SK-N-SH (cell line): ENCODE data around the gene PLD1. TPM values are rescaled to one million over a fixed set of nuclear protein-coding genes. Genes with fewer than 3 reads are reported as not detected.

ENCODE experiments used
- CTCF ChIA-PET: fragments of 300-600, 350-600 bp; formaldehyde crosslinking; extraction: SDS; loops from one replicate; lab custom pipeline; 2021; lab: Yijun Ruan, JAX
- POLR2A ChIA-PET: fragments of 350-600 bp; sonication (Branson Sonifier 250); formaldehyde crosslinking; extraction: SDS; loops from one replicate; lab custom pipeline; 2020; ENCODE audit warnings: antibody characterized with exemption, inconsistent platforms; lab: Yijun Ruan, JAX
- DNase-seq: peaks from one replicate; pipeline ENCODE4 v3.0.0; 2012
- H2AFZ ChIP-seq: fragments of 200-600 bp; sonication (generic); 2 replicates; pipeline ENCODE4 v1.8.1; 2016; ENCODE audit warnings: antibody characterized with exemption, mild to moderate bottlenecking, low read depth
- H3F3A ChIP-seq: fragments of 200-600 bp; sonication (generic); replicated peaks from 2 replicates; pipeline ENCODE3; 2016; ENCODE audit warnings: antibody characterized with exemption, mild to moderate bottlenecking; ENCODE audit not compliant: insufficient read depth
- H3K27ac ChIP-seq, 2 experiments: fragments of 200-500 bp in 1 of 2; fragments of 200-600 bp in 1 of 2; sonication (Bioruptor generic) in 1 of 2; sonication (generic), shearing (Covaris generic) in 1 of 2; 2 replicates each; pipeline versions ENCODE4 v1.5.1 to v1.6.1; 2014 to 2016; ENCODE audit warnings: low read depth in 2 of 2, inconsistent platforms in 1 of 2, low read length in 1 of 2, mild to moderate bottlenecking in 1 of 2, mixed read lengths in 1 of 2
- H3K27me3 ChIP-seq: fragments of 200-600 bp; sonication (generic), shearing (Covaris generic); 2 replicates; pipeline ENCODE4 v1.6.1; 2016; ENCODE audit warnings: mixed run types; ENCODE audit not compliant: insufficient read depth
- H3K36me3 ChIP-seq, 2 experiments: fragments of 200-500 bp in 1 of 2; fragments of 200-600 bp in 1 of 2; sonication (Bioruptor generic) in 1 of 2; sonication (generic) in 1 of 2; replicated peaks in 1 of 2; 2 replicates each; pipeline versions ENCODE3 to v1.5.1; 2014 to 2016; ENCODE audit warnings: low read length in 1 of 2, mild to moderate bottlenecking in 1 of 2; ENCODE audit not compliant: insufficient read depth in 2 of 2, control insufficient read depth in 1 of 2
- H3K4me1 ChIP-seq, 2 experiments: fragments of 200-500 bp in 1 of 2; fragments of 200-600 bp in 1 of 2; sonication (Bioruptor generic) in 1 of 2; sonication (generic), shearing (Covaris generic) in 1 of 2; 2 replicates each; pipeline versions ENCODE4 v1.5.1 to v1.6.1; 2014 to 2016; ENCODE audit warnings: low read depth in 1 of 2, low read length in 1 of 2, mixed run types in 1 of 2; ENCODE audit not compliant: insufficient read depth in 2 of 2, control insufficient read depth in 1 of 2
- H3K4me2 ChIP-seq: fragments of 200-600 bp; sonication (generic), shearing (Covaris generic); 2 replicates; pipeline ENCODE4 v1.6.1; 2017; ENCODE audit warnings: mixed run types
- H3K4me3 ChIP-seq, 2 experiments: fragments of 200-500 bp in 1 of 2; fragments of 200-600 bp in 1 of 2; sonication (Bioruptor generic) in 1 of 2; sonication (generic), shearing (Covaris generic) in 1 of 2; 2 replicates each; pipeline versions ENCODE4 v1.5.1 to v1.8.1; 2014 to 2016; ENCODE audit warnings: low read depth in 2 of 2, inconsistent platforms in 1 of 2, low read length in 1 of 2, mild to moderate bottlenecking in 1 of 2, mixed read lengths in 1 of 2, moderate library complexity in 1 of 2
- H3K79me2 ChIP-seq: fragments of 200-600 bp; sonication (generic); 2 replicates; pipeline ENCODE4 v1.8.1; 2017; ENCODE audit warnings: mild to moderate bottlenecking; ENCODE audit not compliant: insufficient read depth
- H3K9ac ChIP-seq: fragments of 200-600 bp; sonication (generic); 2 replicates; pipeline ENCODE4 v1.6.1; 2017; ENCODE audit warnings: mixed run types
- H3K9me2 ChIP-seq: fragments of 200-600 bp; sonication (generic); 2 replicates; pipeline ENCODE4 v1.6.1; 2017; ENCODE audit warnings: mixed run types
- H3K9me3 ChIP-seq: fragments of 200-600 bp; sonication (generic); 2 replicates; pipeline ENCODE4 v1.6.1; 2017; ENCODE audit warnings: mixed run types, mild to moderate bottlenecking, moderate library complexity
- H4K20me1 ChIP-seq: fragments of 200-600 bp; sonication (generic); 2 replicates; pipeline ENCODE4 v1.6.1; 2017; ENCODE audit warnings: mild to moderate bottlenecking, mixed run types; ENCODE audit not compliant: insufficient read depth
- CHD2 ChIP-seq: fragments of 150-350 bp; IDR thresholded peaks from 2 replicates; pipeline ENCODE4 v1.6.1; 2018; ENCODE audit warnings: low read length; ENCODE audit not compliant: partially characterized antibody
- CTCF ChIP-seq: fragments of 200-600 bp; sonication (generic); IDR thresholded peaks from 2 replicates; pipeline ENCODE4 v1.6.1; 2017; ENCODE audit warnings: antibody characterized with exemption, mild to moderate bottlenecking, moderate library complexity
- FOSL2 ChIP-seq: IDR thresholded peaks from 2 replicates; pipeline ENCODE4 v1.4.0; 2012; ENCODE audit warnings: low read depth, mild to moderate bottlenecking, moderate library complexity, borderline replicate concordance
- GABPA ChIP-seq: IDR thresholded peaks from 2 replicates; pipeline ENCODE4 v1.4.0; 2012; ENCODE audit warnings: low read depth, mild to moderate bottlenecking
- IRF3 ChIP-seq: fragments of 150-350 bp; IDR thresholded peaks from 2 replicates; pipeline ENCODE4 v1.6.1; 2016; ENCODE audit warnings: mild to moderate bottlenecking, low read depth, low read length
- NRF1 ChIP-seq: IDR thresholded peaks from 2 replicates; pipeline ENCODE4 v1.6.1; 2012; ENCODE audit warnings: low read depth, mild to moderate bottlenecking, low read length
- PBX3 ChIP-seq: IDR thresholded peaks from 2 replicates; pipeline ENCODE4; 2012
- POLR2AphosphoS5 ChIP-seq: IDR thresholded peaks from 2 replicates; pipeline ENCODE4 v1.6.1; 2012; ENCODE audit warnings: low read depth, low read length
- RAD21 ChIP-seq: IDR thresholded peaks from 2 replicates; pipeline ENCODE4 v1.6.1; 2012; ENCODE audit warnings: mild to moderate bottlenecking, low read length
- RCOR1 ChIP-seq: fragments of 150-350 bp; IDR thresholded peaks from 2 replicates; pipeline ENCODE4 v1.6.1; 2017; ENCODE audit warnings: antibody characterized with exemption, low read length
- REST ChIP-seq: IDR thresholded peaks from 2 replicates; pipeline ENCODE4 v1.6.1; 2012; ENCODE audit warnings: mild to moderate bottlenecking, low read depth, low read length, moderate library complexity
- SIN3A ChIP-seq: IDR thresholded peaks from 2 replicates; pipeline ENCODE4 v1.6.1; 2012; ENCODE audit warnings: low read depth, mild to moderate bottlenecking, low read length, moderate library complexity, borderline replicate concordance
- TAF1 ChIP-seq: IDR thresholded peaks from 2 replicates; pipeline ENCODE4 v1.6.1; 2012; ENCODE audit warnings: low read depth, mild to moderate bottlenecking, low read length, moderate library complexity, borderline replicate concordance
- TCF12 ChIP-seq: IDR thresholded peaks from 2 replicates; pipeline ENCODE4 v1.4.0; 2012
- TEAD4 ChIP-seq: IDR thresholded peaks from 2 replicates; pipeline ENCODE4 v1.4.0; 2012; ENCODE audit warnings: mild to moderate bottlenecking, borderline replicate concordance; ENCODE audit not compliant: insufficient read depth
- USF1 ChIP-seq: IDR thresholded peaks from 2 replicates; pipeline ENCODE4 v1.4.0; 2012; ENCODE audit warnings: low read depth, borderline replicate concordance
- ZBTB33 ChIP-seq: IDR thresholded peaks from 2 replicates; pipeline ENCODE4 v1.4.0; 2012; ENCODE audit warnings: low read depth, borderline replicate concordance
- WGBS: methylation state at CpG from one replicate; pipeline ENCODE4 v1.1.6; 2017; ENCODE audit warnings: low lambda C conversion rate; 5-methylcytosine and 5-hydroxymethylcytosine counted together
- polyA plus RNA-seq, 3 experiments: library from polyadenylated mRNA; depleted of rRNA; stranded (reverse); fragments of >200 nt; gene quantifications; 2 replicates each; pipeline ENCODE4 v1.2.3, GENCODE V29; 2012

Gene PLD1
- polyA plus RNA-seq, 1 of the 3 experiments (the other 2 are of a cell fraction), result 6.2 TPM

GRCh38 chr3:171835613-171836012 lies 25.3 kb upstream of the PLD1 start:
- 87% methylated on average over 2 of the region's 2 CpGs for WGBS
- H3F3A ChIP-seq, result peaks cover 9% of the 10 kb centered on the region
- TF ChIP-seq CTCF (no peak), TEAD4 (no peak), NRF1 (no peak), CHD2 (no peak), POLR2AphosphoS5 (no peak), ZBTB33 (no peak), PBX3 (no peak), RAD21 (no peak), USF1 (no peak), GABPA (no peak), RCOR1 (no peak), SIN3A (no peak), IRF3 (no peak), TAF1 (no peak), REST (no peak), FOSL2 (no peak), TCF12 (no peak)

More at GRCh38 chr3:171835613-171836012, 25.3 kb upstream of the PLD1 start:
- Histone ChIP-seq H3K9me2 (no peaks in the 10 kb centered on the region), H4K20me1 (no peaks in the 10 kb centered on the region), H3K4me1 (peaks cover 0 to 4% of the 10 kb centered on the region in 2 experiments; a peak in 2 of 4 replicates), H3K79me2 (no peaks in the 10 kb centered on the region), H2AFZ (no peak overlapping the region), H3K4me2 (no peak overlapping the region), H3K27ac (no peak overlapping the region), H3K9me3 (no peaks in the 10 kb centered on the region), H3K9ac (no peak overlapping the region), H3K4me3 (no peak overlapping the region), H3K36me3 (no peaks in the 10 kb centered on the region), H3K27me3 (no peaks in the 10 kb centered on the region)
- CTCF ChIA-PET, result no interaction called here
- DNase-seq, result no peak
- POLR2A ChIA-PET, result no interaction called here
